Measurements from ENCODE around the gene KRT80. TPM values are rescaled to one million over a fixed set of nuclear protein-coding genes. Genes with fewer than 3 reads are reported as not detected.

Gene KRT80
- total and polyA plus RNA-seq, 2 experiments from 2014 or later: not detected

- H3K4me1 ChIP-seq (ENCODE audit: insufficient read depth): no peaks in the 10 kb centered on the region
- no peak overlapping the region for H3K4me2 ChIP-seq
- H4K20me1 ChIP-seq (replicated peaks; ENCODE audit: insufficient read depth): no peaks in the 10 kb centered on the region
- no peaks in the 10 kb centered on the region for H3K27me3 ChIP-seq (ENCODE audit: insufficient read depth)
- Mint-ChIP-seq H3K27me3 (ENCODE audit: insufficient read depth, low read depth, poor library complexity) (peaks cover 14% of the 10 kb centered on the region), H3K4me3 (no peak overlapping the region), H3K36me3 (ENCODE audit: low read depth) (no peaks in the 10 kb centered on the region), H3K9me3 (no peaks in the 10 kb centered on the region), H3K4me1 (peaks cover 20% of the 10 kb centered on the region), H3K27ac (no peak overlapping the region)
- DNase-seq (ENCODE audit: low spot score) (no peak), ATAC-seq (no peak)
- no peaks in the 10 kb centered on the region for H3F3A ChIP-seq (replicated peaks; ENCODE audit: low read depth)
- H3K9me2 ChIP-seq (ENCODE audit: insufficient read depth): no peaks in the 10 kb centered on the region
- H3K27ac ChIP-seq (ENCODE audit: low read depth): no peak overlapping the region
- no peak overlapping the region for H2AFZ ChIP-seq
- no peak for TF ChIP-seq JUNB (IDR thresholded peaks at IDR 0.05; ENCODE audit: unreplicated experiment)
- no peak for TF ChIP-seq ZNF114 (CRISPR knock-in tag; IDR thresholded peaks at IDR 0.05)
- no peak for TF ChIP-seq STAT1 (IDR thresholded peaks at IDR 0.05; ENCODE audit: unreplicated experiment)
- no peak for TF ChIP-seq ETS1 (IDR thresholded peaks at IDR 0.05)
- TF ChIP-seq ZNF462 (CRISPR knock-in tag; IDR thresholded peaks at IDR 0.05): no peak
- TF ChIP-seq POLR2AphosphoS5 (IDR thresholded peaks at IDR 0.05; ENCODE audit: low read depth): no peak
- no peak for TF ChIP-seq EZH2 (IDR thresholded peaks at IDR 0.05; ENCODE audit: low read depth, unreplicated experiment)
- TF ChIP-seq CREB1 (CRISPR knock-in tag; IDR thresholded peaks at IDR 0.05; ENCODE audit: low read depth): no peak
- no peak for TF ChIP-seq EZH2phosphoT487 (IDR thresholded peaks at IDR 0.05; ENCODE audit: unreplicated experiment)
- TF ChIP-seq REST (IDR thresholded peaks at IDR 0.05; ENCODE audit: unreplicated experiment): no peak
- TF ChIP-seq NANOG (IDR thresholded peaks at IDR 0.05; ENCODE audit: borderline replicate concordance): no peak
- TF ChIP-seq ZNF331 (CRISPR knock-in tag; IDR thresholded peaks at IDR 0.05; ENCODE audit: low read depth): no peak
- H3K36me3 ChIP-seq (ENCODE audit: insufficient read depth): no peaks in the 10 kb centered on the region
- no peaks in the 10 kb centered on the region for H3K79me2 ChIP-seq (replicated peaks; ENCODE audit: insufficient read depth)
- H3K4me3 ChIP-seq: no peak overlapping the region
Measured at GRCh38 chr12:52137746-52138145, 54.1 kb downstream of the KRT80 start.

Measured in GM23338 (cell line).